Measurements from ENCODE around the gene TBC1D14.

DNA sequence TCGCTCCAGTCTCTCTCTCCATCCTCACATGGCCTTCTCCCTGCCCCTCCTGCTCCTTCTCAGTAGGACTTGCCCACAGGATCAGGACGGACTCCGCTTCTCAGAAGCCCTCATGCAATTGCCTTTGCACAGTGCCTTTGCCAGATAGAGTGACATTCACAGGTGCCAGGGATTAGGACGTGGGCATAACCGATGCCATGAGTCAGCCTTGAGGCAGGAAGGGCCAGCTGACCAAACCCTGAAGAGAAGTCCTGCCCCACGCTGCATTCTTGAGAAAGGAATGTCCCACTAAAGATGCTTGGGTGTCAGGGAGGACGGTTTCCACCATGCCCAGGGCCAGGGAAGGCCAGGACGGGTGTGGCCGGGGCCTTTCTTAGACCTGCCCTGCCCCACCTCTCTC, 164.8 kb downstream of the TBC1D14 start:
- TF ChIP-seq, protein P1, sequence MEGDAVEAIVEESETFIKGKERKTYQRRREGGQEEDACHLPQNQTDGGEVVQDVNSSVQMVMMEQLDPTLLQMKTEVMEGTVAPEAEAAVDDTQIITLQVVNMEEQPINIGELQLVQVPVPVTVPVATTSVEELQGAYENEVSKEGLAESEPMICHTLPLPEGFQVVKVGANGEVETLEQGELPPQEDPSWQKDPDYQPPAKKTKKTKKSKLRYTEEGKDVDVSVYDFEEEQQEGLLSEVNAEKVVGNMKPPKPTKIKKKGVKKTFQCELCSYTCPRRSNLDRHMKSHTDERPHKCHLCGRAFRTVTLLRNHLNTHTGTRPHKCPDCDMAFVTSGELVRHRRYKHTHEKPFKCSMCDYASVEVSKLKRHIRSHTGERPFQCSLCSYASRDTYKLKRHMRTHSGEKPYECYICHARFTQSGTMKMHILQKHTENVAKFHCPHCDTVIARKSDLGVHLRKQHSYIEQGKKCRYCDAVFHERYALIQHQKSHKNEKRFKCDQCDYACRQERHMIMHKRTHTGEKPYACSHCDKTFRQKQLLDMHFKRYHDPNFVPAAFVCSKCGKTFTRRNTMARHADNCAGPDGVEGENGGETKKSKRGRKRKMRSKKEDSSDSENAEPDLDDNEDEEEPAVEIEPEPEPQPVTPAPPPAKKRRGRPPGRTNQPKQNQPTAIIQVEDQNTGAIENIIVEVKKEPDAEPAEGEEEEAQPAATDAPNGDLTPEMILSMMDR (IDR thresholded peaks at IDR 0.05; ENCODE audit: low read depth, low read length), result no peak
- TF ChIP-seq EZH2phosphoT487 (IDR thresholded peaks at IDR 0.05; ENCODE audit: low read depth), result no peak
